HG03103 (cell line): Measurements from ENCODE around the gene GPC6.
A peak's percentile ranks its signal among the peaks of the same experiment; 100 is the strongest.

Experiments
- ATAC-seq: cut with Tn5 transposase; IDR thresholded peaks from one replicate; pipeline ENCODE4 v1.9.1; 2021; ENCODE audit warnings: low read depth; ENCODE audit not compliant: unreplicated experiment

The GPC6 gene

DNA sequence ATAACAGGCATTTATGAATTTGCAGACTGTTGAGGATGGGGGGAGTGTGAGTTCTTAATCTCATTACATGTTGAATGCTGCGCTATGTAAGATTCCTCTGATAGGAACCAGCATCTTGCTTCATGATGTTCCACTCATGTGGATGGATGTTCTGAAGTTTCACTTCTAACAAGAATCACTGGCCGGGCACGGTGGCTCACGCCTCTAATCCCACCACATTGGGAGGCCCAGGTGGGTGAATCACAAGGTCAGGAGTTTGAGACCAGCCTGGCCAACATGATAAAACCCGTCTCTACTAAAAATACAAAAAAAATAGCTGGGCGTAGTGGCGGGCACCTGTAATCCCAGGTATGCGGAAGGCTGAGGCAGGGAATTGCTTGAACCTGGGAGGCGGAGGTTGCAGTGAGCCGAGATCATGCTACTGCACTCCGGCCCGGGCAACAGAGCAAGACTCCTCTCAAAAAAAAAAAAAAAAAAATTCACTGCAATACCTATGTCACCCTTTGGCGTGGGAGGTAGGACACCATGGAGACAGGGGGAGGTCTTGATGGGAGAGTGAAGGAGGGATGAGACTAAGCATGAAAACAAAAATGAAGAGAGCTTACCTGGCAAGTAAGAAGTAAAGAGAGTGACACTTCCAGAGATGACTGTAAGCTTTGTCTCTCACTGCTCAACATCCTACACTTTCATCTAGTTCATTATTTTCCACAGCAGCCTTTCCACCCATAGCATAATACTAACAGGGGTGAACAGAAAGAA lies 1119.8 kb downstream of the GPC6 start:
- ATAC-seq: no peak

DNA sequence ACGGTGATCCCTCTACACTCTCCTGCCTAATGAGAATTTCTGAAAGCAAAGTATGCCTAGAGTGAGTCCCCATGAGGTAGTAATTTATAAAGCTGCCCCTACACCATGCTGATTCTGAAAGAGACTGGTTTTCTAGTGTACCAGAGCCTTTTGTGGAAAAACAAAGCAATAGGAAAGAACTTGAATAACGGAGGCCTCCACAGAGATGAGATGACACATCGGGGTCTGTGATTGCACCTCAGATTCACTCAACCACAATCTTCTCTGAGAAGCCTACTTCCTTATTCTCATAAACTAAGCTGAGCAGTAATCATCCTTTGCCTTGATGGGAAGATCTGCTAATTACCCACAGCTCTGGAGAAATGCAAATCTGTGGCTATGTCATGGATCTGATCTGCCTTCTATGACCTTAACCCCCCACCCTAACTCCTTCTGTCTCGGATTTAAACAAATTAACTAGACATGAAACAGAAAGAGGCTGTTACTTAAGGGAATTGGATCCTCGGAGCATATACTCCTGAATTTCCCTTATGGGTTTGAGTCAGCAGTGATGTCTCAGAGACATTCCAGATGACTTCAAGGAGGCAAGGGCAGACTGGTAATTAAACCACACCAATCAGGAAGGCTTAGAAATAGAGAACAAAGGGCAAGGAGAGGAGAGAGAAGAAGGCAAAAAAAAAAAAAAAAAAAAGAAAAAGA lies 1124.8 kb downstream of the GPC6 start:
- ATAC-seq: peak; percentile 58

DNA sequence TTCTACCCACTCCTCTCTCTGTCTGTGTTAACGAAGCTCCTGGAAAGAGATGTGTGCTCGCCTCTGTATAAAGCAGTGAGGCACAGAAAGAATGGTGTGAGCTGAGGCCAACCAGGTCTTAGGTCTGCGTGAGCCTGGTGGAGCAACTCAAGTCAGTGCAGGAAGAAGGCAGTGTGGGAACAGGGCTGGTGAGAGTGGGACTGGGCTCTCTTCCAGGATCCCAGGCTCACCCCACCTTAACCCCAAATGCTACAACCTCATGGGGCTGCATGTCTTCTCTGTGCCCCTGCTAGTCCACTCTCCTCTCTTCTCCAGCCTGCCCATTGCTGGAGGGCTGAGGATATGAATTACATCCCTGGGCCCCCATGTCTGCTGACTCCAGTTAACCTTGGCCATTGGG lies 1125.5 kb downstream of the GPC6 start:
- ATAC-seq: no peak

DNA sequence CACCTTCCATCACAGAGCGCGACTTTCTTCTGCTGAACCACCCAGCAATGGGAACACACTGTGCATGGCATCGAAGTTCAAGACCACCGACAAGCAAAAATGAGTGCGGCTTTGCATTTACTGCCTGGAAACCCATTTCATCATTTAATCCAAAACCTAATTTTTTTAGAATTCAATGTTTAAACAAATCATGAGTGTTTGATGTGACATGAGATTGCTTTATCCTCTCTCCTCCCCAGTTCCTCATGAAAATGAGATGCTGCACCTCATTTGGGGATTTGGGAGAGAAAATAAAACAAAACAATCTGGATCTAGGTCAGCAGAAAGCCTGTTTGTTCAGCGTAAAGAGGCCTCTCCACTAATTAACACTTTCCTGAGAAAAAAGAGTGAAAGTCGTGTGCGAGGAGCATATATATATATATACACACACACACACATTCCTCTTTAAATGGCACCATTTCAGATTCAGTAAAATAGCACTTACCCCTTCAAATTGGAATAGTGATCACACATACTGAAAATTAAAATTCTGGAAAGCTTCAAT lies 1126.6 kb downstream of the GPC6 start:
- no peak for ATAC-seq

DNA sequence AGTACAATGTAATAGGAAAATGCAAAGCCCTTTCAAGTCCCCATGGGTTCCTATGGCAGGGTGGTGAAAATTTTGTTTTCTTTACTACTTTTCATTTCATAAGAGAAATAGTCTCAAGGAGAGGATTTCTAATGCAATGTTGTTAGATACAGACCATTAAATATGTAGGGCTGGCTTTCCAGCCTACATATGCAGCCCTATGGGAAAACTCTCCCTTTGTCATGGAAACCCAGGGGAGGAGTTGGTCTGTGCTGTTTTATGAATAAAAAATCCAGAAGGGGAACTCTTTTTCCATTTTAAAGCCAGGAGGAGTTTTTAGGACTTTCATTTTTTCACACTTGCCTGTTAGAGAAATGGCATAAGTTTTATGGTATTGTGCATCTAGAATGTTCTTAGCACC lies 1133.3 kb downstream of the GPC6 start:
- ATAC-seq: no peak

DNA sequence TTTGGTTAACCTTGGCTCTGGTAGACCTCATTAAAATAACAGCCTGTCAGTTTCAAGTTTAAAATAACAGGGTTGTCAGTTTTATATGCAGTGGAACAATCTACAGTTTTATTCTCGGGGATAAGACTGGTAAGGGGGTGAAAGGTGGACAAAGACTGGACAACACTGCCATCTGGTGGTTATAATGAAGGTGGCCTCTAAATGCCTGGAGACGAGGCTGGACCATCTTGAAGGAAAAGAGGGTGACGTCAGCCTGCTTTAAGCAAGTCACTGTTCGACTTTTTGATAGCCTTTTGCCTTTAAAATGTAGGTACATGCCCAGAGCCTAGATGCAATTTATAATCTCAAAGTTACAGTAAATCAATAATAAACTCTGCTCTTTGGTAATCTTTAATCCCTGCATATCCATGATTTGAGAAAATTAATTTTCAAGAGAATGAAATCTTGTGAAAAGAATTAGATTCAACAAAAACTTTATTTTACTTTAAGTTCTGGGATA lies 1135.9 kb downstream of the GPC6 start:
- peak; percentile 99 for ATAC-seq

DNA sequence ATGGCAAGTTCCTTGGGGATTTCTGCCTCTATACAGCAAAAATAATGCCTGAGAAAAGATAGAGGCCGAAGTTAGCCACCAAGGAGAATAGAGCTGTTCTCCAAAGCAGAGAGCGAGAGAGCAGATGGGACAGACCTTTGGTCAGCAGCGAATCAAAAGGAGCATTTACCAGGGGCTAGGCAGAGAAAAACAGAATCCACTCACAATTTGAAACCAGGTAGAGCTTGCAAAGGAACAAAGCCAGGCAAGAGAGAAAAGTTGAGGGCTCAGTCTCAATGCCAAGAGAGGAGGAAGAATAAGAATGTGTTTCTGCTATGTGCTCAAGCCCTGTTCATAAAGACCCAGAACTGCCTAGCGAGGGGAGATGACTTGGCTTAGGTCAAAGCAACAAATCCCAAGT lies 1140.1 kb downstream of the GPC6 start:
- no peak for ATAC-seq

DNA sequence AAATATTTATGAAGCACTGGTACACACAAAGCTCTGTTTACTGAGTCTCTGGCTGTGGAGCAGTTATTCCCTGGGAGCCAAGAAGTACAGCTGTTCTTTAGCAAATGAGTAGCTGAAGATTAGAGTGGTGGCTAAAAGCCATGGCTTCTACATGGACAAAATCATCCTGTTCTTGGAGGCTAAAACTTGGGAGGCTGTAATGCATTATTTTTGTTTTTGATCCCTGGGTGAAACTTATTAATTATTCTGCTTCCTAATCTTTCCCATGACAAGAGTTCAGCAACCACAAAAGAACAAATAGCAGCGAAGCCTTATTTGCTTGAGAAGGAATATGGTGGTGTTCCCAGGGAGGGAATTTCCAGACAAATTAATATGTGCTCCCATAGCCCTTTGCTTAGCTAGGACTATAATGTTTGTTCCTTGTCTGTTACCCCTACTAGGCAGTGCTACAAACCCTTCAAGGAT lies 1143.4 kb downstream of the GPC6 start:
- ATAC-seq: no peak

DNA sequence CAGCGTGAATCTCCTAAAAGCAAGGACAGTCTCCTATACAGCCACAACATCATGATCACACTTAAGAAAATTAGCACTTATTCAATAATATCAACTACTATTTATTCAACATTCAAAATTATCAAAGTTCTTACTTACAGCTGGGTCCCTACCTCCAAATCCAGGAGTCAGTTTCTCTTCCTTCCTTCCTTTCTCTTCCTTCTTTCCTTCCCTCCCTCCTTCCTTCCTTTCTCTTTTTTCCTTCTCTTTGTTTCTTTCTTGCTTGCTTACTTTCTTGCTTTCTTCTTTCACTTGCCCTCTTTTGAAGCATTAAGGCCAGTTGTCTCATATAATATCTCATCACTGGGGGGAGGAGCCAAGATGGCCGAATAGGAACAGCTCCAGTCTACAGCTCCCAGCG lies 1145.2 kb downstream of the GPC6 start:
- ATAC-seq: no peak

DNA sequence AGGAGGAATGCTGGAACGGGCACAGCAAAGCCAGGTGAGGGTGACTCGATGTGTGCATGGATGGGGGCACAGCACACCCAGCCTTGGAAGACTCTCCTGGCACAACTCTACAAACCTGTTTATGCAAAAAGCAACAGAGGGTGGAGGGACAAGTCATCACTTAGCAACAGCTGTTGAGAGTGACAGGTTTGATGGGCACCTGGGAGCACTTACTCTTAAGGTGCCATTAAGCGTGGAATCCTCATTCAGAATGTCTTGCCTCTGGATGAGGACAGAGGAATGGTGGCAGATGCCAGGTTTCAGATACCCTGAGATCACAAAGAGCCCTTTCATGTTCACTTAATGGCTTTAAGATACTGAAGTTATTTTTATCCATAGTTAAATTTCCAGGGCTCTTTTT lies 1155.9 kb downstream of the GPC6 start:
- no peak for ATAC-seq

DNA sequence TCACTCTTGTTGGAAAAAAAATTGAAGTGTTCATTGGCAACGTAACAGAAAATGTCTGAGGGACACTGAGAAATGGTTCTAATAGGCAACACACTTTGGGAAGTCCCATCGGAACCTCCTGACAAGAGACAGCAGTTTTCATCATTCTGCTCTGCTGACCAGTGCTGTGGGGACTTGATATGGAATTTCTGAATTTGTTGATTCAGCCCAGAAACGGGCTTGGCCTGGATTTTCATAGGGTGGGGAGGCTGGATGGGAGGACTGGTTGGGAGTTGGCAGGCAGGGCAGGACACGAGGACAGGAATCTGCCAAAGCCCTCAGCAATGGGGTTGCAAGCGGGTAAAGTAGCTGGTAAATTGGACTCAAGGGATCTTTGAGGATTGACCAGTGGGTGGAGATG lies 1156.4 kb downstream of the GPC6 start:
- ATAC-seq: no peak

DNA sequence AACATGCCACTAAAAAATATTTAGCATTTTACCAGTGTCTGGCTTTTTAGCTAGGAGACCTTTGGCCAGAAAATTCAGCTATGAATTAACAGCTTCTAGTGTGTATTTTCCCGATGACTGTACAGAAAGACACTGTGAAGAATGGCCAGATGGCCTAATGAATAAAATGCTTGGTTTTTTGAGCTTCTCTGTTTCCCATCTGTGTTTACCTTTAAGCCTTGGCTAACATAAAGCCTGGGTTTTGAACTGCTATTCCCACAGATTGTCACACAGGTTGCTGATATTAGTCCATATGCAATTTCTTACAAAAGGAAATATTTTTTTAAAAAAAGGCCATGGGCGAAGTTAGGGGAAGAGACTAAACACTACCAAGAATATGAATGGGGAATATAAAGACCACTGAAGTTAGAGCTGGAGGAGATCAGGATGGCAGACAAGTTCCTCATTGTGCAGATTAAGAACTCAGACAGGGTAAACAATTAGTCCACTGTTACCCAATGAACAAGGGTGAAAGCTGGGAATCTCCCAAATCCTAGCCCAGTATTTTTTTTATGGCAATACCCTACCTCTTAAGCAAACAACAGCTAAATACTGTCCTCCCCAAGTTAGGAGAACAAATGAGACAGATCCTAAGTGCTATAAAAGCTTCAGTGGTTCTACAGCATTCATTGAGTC lies 1157.8 kb downstream of the GPC6 start:
- no peak for ATAC-seq

DNA sequence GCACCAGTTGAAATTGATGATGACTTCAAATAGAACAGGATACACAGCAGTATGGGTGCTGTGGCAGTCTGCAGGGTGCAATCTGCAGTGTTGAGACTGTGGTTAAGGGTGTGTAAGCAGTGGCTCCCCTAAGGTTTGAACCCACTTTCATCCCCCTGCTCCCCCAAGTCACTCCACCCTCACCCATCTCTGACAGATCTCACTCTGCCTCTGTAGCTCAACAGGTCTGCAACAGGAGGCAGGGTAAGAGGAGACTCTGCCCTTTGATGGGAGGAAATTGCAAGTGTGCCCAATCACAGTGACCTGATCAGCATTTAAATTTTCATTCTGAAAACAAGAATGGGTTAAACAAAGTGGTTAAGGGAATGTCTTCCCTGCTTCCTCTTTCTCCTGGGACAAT lies 1160.4 kb downstream of the GPC6 start:
- no peak for ATAC-seq

DNA sequence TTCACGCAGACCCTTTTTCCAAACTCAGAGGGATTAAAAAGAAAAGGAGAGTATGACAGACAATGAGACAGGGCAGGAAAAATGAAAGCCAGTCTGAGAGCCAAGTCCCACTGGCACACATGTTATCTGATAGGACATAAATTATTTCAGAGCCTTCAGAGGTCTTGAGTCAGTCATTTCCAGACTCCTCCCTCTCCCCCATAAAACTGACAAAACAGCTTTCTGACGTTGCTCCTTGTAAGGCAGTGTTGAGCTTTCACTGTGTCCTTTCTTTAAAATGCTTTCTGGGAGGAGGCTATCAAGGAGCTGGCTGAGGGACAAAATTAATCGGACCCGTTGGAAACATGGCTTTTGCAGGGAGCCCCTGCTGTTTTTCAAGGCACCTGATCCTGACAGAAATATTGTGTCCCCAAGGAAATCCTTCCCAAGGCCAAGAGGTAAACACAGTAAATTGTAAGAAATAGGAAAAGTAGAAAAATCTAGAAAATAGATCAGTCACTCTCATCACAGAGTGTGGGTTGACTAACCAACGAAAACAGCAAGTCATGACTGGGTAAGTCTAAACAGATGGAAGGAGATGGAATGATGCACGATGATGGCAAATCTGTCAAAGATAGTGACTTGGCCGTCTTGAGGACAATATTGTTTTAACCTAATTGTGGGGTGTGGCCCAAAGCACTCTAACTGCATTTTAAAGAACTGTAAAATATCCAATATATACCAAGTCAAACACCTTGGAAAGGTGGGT lies 1163.2 kb downstream of the GPC6 start:
- ATAC-seq: no peak

DNA sequence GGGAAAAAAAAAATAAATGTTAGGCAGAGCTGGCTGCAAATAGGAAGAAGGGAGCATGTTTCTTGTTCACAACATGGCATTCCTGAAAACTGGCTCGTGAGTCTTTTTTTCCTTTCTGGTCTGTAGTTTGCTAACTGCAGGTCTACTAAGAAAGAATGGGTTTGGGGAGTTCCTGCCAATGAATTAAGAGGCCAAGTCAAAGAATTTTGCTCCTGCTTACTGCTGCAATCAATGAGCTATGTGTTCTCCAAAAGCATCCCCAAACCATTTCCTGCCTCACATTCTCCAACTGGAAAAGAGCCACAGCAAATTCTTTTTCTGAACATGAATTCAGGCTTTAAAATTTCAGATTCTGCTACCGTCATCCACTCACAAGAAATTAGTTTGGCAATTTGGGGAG lies 1164.3 kb downstream of the GPC6 start:
- ATAC-seq: no peak

DNA sequence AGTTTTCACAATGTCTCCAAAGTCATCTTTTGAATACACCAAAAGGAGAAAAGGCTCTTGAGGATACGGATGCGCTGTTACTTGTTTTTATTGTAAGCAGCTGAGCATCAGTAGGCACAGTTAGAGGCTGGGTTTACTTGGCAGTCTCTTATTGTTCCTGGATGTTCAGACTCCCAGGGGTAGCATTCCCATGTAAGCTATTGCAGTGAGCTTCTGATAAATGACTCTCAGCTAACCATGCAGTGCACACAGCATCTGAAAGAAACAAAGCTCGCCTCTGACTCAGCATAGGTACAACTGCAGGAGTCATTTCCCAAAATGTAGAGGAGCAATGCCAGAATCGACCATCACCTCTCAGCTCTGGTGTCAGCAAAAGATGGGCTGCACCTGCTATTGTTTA lies 1168.1 kb downstream of the GPC6 start:
- no peak for ATAC-seq

DNA sequence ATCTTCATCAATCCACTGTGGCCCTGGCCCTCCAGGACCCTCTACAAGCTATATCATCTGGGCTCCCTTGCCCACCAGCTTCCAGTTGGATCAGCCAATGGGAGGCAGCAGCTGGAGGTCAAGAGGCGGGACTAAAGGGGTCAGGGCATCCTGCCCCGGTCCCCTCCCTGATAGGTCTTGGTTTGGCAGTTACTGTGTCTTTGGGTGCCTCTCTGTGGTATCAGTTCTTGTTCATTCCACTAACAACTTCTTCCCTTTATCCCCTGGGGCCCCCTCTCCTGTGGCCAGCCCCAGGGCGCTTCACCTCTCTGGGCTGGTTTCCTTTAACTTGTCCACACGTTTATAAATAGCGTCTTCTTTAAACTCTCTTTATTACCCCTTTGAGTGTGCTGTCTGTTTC lies 1169.3 kb downstream of the GPC6 start:
- ATAC-seq: no peak

DNA sequence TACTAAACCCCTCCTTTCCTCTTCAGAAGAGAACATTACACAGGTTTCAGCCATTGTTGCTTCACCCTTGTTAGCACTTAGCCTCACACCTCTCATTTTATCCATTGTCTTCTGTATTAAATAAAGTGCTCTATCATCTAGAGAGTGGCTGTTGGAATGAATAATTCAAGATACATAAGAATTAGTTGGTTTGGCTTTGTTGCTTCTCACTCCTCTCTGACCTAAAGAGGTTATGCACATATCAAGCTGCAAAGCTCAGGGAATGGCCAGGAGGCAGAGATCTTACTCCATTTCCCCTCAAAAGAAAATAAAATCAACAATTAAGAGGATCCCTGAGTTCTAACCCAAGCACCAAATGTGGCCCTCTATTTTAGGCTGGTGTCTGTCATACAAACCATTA lies 1173.2 kb downstream of the GPC6 start:
- ATAC-seq: no peak

DNA sequence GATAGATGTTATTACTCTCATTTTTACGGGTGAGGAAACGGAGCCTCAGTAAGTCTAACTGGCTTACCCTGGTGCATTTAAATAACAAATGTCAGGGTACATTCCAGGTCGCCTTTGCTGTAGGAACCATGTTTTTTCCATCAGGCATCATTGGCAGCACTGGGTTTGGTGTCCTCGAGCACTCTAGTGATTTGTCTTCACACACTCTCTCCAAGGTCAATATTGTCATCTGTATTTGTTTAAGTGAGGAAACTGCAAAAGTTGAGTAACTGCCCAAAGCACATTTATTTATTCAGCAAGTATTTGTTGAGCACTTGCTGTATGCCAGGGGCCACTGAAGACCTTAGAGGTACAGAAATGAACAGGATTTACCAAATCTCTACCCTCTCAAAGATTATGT lies 1174.3 kb downstream of the GPC6 start:
- no peak for ATAC-seq

DNA sequence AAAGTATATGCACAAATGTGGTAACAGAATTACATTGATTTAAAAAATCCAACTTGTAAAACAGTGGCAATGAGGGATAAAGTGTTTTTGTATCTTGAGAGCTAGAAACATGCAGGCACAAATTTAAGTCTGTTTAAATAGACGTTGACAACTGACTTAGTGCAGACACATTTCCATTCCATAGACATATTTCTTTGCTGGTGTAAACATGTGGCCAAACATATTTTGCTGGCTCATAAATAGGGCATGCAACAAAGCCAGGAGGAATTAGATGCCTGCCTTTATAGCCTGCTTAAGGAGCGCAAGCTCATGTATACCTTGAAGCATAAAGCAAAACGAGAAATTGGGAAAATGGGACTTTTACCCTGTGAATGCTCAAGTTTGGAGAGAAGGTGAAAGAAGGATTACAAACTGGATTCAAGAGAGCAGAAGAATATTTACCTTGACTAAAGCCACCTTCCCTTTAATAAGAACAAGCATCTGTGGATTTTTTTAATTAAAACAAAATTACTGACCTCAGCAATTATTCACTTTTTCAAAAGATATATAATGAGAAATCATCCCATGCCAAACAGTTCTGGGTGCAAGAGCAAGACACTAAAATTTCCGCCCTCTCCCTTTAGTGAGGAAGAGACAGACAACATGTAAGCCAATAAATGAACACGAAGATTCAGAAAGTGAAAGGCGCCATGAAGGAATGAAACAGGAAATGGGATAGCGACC lies 1181.9 kb downstream of the GPC6 start:
- ATAC-seq: no peak
